IPS-NIHi7 (cell line): Measurements from ENCODE around the gene APBB2.
"Not testable (repeated sequence)": the region's sequence is repeated elsewhere in the genome, so short reads cannot be mapped to it uniquely, and the experiment has no call there.

Experiments used
- DNase-seq: peaks from one replicate; pipeline ENCODE4 v3.0.0; 2012; ENCODE audit warnings: mixed read lengths; ENCODE audit errors: extremely low spot score

APBB2 gene

GRCh38 chr4:40825014-40825838 lies 389.1 kb downstream of the APBB2 start:
- no peak for DNase-seq

- DNase-seq: no peak
Observed at GRCh38 chr4:40822420-40823166, 391.7 kb downstream of the APBB2 start.

DNA sequence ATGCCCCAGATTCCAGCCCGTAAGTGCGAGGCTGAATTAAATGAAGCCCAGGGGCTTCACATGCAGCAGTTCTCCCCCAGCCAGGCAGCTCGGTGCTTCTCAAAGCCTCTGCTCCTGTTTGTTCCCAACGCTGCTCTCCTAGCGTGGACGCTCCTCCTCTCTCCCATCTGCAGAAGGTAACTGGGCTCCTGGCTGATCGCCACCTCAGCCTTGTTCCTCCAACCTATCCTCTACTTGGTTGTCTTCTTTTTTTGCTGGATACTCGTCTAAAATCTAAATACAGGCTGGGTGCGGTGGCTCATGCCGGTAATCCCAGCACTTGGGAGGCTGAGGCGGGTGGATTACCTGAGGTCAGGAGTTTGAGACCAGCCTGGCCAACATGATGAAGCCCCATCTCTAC lies 394.2 kb downstream of the APBB2 start:
- no peak for DNase-seq

DNA sequence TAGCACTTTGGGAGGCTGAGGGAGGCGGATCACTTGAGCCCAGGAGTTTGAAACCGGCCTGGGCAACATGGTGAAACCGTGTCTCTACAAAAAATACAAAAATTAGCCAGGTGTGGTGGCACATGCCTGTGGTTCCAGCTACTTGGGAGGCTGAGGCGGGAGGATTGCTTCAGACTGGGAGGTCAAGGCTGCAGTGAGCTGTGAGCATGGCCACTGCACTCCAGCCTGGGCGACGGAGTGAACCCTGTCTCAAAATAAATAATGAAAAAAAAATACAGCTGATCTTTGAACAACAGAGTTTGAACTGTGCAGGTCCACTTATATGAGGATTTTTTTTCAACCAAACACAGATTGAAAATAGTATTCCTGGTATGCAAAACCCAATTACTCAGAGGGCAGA lies 397.2 kb downstream of the APBB2 start:
- not testable (repeated sequence) for DNase-seq

GRCh38 chr4:40812856-40813255 lies 401.5 kb downstream of the APBB2 start:
- DNase-seq: no peak

DNA sequence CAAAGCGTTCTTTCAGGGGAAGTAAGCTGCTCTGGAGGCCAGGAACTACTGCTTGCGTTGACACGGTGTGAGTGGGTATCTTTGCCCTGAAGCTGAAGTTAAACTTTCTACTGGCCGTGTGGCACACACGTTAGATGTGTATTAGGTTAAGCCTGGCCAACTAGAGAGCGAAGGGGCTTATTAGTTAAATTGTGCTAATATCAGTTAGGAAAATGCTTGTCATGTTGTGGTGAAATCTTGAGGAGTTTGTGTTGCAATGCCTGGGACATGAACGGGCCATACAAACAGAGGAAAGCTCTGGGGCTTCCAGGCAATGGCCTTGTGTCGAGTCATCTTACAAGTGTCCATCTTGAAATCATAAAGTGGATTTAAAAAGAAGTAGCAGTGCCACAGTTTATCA lies 402.0 kb downstream of the APBB2 start:
- DNase-seq: no peak

- no peak for DNase-seq
Observed at GRCh38 chr4:40811956-40812355, 402.4 kb downstream of the APBB2 start.

DNA sequence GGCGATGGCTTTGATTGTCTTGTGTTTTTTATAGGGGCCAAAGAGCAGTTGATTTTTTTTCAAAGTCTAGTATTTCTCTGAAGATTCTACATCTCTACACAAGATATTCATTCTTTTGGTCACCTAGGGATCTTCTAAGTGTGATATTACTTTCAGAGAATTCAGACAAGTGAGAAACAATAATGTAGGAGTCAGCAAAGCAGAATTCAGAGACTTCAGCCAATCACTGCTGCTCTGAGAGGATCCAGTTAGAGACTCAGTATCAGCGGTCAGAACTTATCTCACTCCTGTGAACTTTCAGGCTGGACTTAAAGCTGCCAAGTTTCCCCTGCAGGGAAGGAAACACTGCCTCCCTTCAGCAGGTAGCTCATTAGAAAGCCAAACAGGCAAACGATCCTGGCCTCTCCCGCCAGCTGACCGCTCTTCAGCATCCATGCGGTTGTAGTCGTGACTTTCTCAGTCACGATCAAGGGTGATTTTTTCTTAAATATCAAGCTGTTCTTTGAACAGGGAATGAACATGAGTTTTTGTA lies 405.4 kb downstream of the APBB2 start:
- peak; percentile 36 for DNase-seq

DNA sequence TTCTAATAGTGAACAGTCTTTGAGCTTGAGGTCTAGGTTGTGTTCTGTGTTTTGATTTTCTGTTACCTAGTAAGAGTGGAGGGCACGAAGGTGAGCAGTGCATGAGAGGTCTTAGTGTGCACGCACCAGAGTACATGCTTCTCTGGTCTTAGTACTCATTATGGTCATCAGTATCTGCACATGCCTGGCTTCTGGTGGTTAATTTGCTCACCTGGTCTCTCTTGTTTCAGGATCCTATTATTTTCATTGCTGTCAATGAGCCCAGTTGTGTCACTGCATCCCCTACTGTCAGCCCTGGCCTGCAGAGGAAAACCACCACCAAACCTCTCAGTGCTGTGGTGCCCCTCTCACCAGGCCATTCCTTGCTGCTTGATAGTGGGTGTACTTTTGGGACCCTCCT lies 409.7 kb downstream of the APBB2 start:
- no peak for DNase-seq

GRCh38 chr4:40800064-40800463 lies 414.3 kb downstream of the APBB2 start:
- no peak for DNase-seq

GRCh38 chr4:40789771-40790170 lies 424.6 kb downstream of the APBB2 start:
- DNase-seq: no peak

GRCh38 chr4:40789031-40789430 lies 425.3 kb downstream of the APBB2 start:
- no peak for DNase-seq

DNA sequence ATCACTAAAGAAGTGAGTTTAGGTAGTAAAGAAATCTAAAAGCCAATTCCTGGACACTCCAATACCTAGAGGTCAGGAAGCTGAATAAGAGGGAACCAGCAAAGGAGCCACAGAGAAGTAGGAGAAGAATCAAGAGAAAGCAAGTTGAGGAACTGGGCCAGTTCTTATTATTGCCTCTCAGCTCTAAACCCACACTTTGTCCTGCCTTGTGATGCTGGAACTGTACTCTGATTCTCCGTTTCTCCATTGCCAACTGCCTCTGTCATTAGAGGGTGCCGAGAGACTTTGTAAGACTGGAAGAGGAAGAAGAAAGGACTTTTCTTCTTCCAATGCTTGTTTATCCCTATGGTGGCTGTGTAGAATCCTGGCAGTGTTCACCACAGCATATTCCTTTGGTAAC lies 426.0 kb downstream of the APBB2 start:
- DNase-seq: no peak

DNA sequence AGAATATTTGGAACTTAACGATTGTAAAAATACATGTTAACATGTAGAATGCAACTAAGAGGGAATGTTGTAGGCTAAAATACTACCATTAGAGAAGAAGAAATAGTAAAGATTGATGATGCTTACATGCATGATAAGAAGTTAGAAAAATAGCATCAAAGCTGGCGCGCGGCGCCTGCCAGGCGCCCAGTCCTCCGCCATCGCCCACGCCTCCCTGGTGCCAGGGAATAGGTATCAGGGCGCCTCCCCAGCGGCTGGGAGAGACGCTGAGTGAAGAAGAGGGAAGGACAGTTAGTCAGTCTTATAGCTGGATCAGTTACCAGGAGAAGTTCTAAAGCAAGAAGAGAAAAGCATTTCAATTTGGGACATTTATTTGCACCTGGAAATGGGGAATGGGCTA lies 428.6 kb downstream of the APBB2 start:
- DNase-seq: no peak

DNA sequence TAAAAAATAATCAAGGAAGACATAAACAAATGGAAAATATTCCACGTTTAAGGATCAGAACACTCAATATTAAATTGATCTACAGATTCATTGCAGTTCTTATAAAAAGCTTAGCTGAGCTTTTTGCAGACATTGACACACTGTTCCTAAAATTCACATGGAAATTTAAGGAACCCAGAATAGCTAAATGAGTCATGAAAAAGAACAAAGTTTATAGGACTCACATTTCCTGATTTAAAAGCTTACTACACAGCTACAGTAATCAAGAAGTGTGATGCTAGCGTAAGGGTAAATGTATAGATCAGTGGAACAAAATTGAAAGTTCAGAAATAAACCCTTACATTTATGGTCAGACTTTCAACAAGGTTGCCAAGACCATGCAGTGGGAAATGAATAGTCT lies 431.5 kb downstream of the APBB2 start:
- DNase-seq: no peak

- DNase-seq: no peak
Observed at GRCh38 chr4:40778090-40778489, 436.3 kb downstream of the APBB2 start.

GRCh38 chr4:40769266-40769665 lies 445.1 kb downstream of the APBB2 start:
- no peak for DNase-seq

- no peak for DNase-seq
Observed at GRCh38 chr4:40763228-40763716, 451.1 kb downstream of the APBB2 start.
